DMS 273 (cell line): ENCODE results near the gene EIF4G1.
"Not testable (repeated sequence)": the region's sequence is repeated elsewhere in the genome, so short reads cannot be mapped to it uniquely, and the experiment has no call there.

Source experiments
- DNase-seq: peaks from one replicate; lab custom pipeline; 2025; ENCODE audit not compliant: unreplicated experiment; lab: John Stamatoyannopoulos, UW

EIF4G1 gene

GRCh38 chr3:184333190-184333589, 18.8 kb downstream of the EIF4G1 start:
- no peak for DNase-seq

- no peak for DNase-seq
Measured at GRCh38 chr3:184333700-184334099, 19.3 kb downstream of the EIF4G1 start.

- peak; percentile 54 for DNase-seq
Measured at GRCh38 chr3:184334470-184335158, 20.2 kb downstream of the EIF4G1 start.

GRCh38 chr3:184335291-184335660, 20.9 kb downstream of the EIF4G1 start:
- DNase-seq, result peak; percentile 90

GRCh38 chr3:184335661-184336546, 21.5 kb downstream of the EIF4G1 start:
- peak; percentile 96 for DNase-seq

- DNase-seq, result peak; percentile 85
Measured at GRCh38 chr3:184336547-184337398, 22.4 kb downstream of the EIF4G1 start.

GRCh38 chr3:184337399-184337714, 23.0 kb downstream of the EIF4G1 start, which contains the start of gene FAM131A:
Gene FAM131A (plus strand): TSS chr3:184337600. CDS start chr3:184337631, 31 bp downstream.
- peak; percentile 68 for DNase-seq

GRCh38 chr3:184337981-184338380, 23.6 kb downstream of the EIF4G1 start:
- no peak for DNase-seq

- DNase-seq, result peak; percentile 99
Measured at GRCh38 chr3:184338511-184338945, 24.1 kb downstream of the EIF4G1 start.

GRCh38 chr3:184339001-184339400, 24.6 kb downstream of the EIF4G1 start:
- DNase-seq, result no peak

- not testable (repeated sequence) for DNase-seq
Measured at GRCh38 chr3:184339451-184340135, 25.2 kb downstream of the EIF4G1 start.

- no peak for DNase-seq
Measured at GRCh38 chr3:184341925-184342324, 27.5 kb downstream of the EIF4G1 start.

GRCh38 chr3:184343200-184343876, 28.9 kb downstream of the EIF4G1 start:
- DNase-seq, result no peak

GRCh38 chr3:184344579-184345316, 30.3 kb downstream of the EIF4G1 start:
- no peak for DNase-seq

GRCh38 chr3:184345317-184346144, 31.1 kb downstream of the EIF4G1 start:
- peak; percentile 93 for DNase-seq

- DNase-seq, result no peak
Measured at GRCh38 chr3:184346480-184347190, 32.2 kb downstream of the EIF4G1 start.

- DNase-seq, result no peak
Measured at GRCh38 chr3:184347321-184348056, 33.1 kb downstream of the EIF4G1 start.
